SJCRH30 (cell line): ENCODE data around the gene MLPH. TPM values are rescaled to one million over a fixed set of nuclear protein-coding genes. Genes with fewer than 3 reads are reported as not detected.

ENCODE experiments used
- DNase-seq, 2 experiments: peaks; one replicate each; pipeline ENCODE4 v3.0.0-alpha.2; 2015 to 2020
- H3K27ac ChIP-seq: fragments of 250-450 bp; sonication (Bioruptor Pico); 2 replicates; pipeline ENCODE4 v1.5.1; 2020; ENCODE audit warnings: mild to moderate bottlenecking, moderate library complexity
- H3K27me3 ChIP-seq: fragments of 250-450 bp; sonication (Bioruptor Pico); 2 replicates; pipeline ENCODE4 v1.5.1; 2020; ENCODE audit warnings: mild to moderate bottlenecking, moderate library complexity
- H3K36me3 ChIP-seq: fragments of 250-450 bp; sonication (Bioruptor Pico); 2 replicates; pipeline ENCODE4 v1.5.1; 2020; ENCODE audit warnings: mild to moderate bottlenecking, moderate library complexity
- H3K4me1 ChIP-seq: fragments of 250-450 bp; sonication (Bioruptor Pico); 2 replicates; pipeline ENCODE4 v1.5.1; 2020; ENCODE audit warnings: mild to moderate bottlenecking, moderate library complexity
- H3K4me3 ChIP-seq: fragments of 250-450 bp; sonication (Bioruptor Pico); 2 replicates; pipeline ENCODE4 v1.5.1; 2020; ENCODE audit warnings: mild to moderate bottlenecking, moderate library complexity
- H3K9me3 ChIP-seq: fragments of 250-450 bp; sonication (Bioruptor Pico); replicated peaks from 2 replicates; pipeline ENCODE4 v1.5.1; 2020; ENCODE audit warnings: mild to moderate bottlenecking, moderate library complexity
- total RNA-seq: library from RNA; depleted of rRNA; stranded (reverse); fragments of >200 nt; shearing (Covaris generic); gene quantifications from 2 replicates; pipeline ENCODE4 v1.2.3, GENCODE V29; 2014

The MLPH gene
- total RNA-seq, 1 experiment from 2014 or later, result 0.14 TPM

- Histone ChIP-seq H3K9me3 (no peaks in the 10 kb centered on the region), H3K4me3 (no peak overlapping the region), H3K36me3 (no peaks in the 10 kb centered on the region), H3K4me1 (no peaks in the 10 kb centered on the region), H3K27me3 (peaks cover under 1% of the 10 kb centered on the region; the same call in 1 of the 2 replicates), H3K27ac (no peak overlapping the region)
- DNase-seq, result no peak
Measured at GRCh38 chr2:237524631-237525030, 37.6 kb downstream of the MLPH start.

GRCh38 chr2:237525559-237526157, 38.6 kb downstream of the MLPH start:
- Histone ChIP-seq H3K27me3 (no peaks in the 10 kb centered on the region; the same call in 1 of the 2 replicates), H3K9me3 (no peaks in the 10 kb centered on the region), H3K4me3 (no peak overlapping the region), H3K36me3 (no peaks in the 10 kb centered on the region), H3K4me1 (no peaks in the 10 kb centered on the region), H3K27ac (no peak overlapping the region)
- DNase-seq, result no peak

DNA sequence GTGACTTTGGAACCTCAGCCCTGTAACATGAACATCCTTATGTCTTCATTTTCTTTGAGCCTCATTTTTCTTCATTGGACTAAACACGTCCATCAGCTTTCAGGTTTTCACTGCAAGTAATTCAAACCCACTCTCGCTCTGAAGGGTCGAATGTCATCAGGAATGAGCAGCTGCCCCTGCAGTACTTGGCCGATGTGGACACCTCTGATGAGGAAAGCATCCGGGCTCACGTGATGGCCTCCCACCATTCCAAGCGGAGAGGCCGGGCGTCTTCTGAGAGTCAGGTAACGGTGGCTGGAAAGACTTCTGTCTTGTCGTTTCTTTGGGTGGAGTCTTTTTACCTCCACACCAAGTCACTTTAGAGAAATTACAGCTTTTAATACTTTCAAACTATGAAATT, 40.2 kb downstream of the MLPH start:
- H3K36me3 ChIP-seq, result no peaks in the 10 kb centered on the region
- H3K27ac ChIP-seq, result no peak overlapping the region
- peaks cover 2% of the 10 kb centered on the region; the same call in 1 of the 2 replicates for H3K27me3 ChIP-seq

DNA sequence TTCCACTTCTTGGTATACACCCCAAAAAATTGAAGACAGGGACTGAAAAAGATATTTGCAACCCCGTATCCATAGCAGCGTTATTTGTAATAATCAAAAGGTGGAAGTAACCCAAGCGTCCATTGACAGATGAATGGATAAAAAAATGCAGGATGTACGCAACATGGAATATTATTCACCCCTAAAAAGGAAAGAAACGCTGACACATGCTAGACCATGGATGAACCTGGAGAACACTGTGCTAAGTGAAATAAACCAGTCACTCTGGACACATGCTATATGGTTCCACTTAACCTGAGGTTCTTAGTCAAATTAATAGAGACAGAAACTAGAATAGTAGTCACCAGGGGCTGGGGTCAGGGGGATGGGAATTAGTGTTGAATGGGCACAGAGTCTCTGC, 40.7 kb downstream of the MLPH start:
- H3K27ac ChIP-seq, result no peak overlapping the region
- H3K9me3 ChIP-seq, result no peaks in the 10 kb centered on the region
- peaks cover 3% of the 10 kb centered on the region; the same call in 1 of the 2 replicates for H3K27me3 ChIP-seq
- H3K4me1 ChIP-seq, result no peaks in the 10 kb centered on the region
- DNase-seq, result no peak
- H3K4me3 ChIP-seq, result no peak overlapping the region
- no peaks in the 10 kb centered on the region for H3K36me3 ChIP-seq

More for the DNA sequence above, 40.2 kb downstream of the MLPH start:
- H3K9me3 ChIP-seq, result no peaks in the 10 kb centered on the region
- H3K4me1 ChIP-seq, result no peaks in the 10 kb centered on the region
- DNase-seq, result no peak
- no peak overlapping the region for H3K4me3 ChIP-seq

GRCh38 chr2:237529452-237530402, 42.7 kb downstream of the MLPH start:
- Histone ChIP-seq H3K27me3 (peaks cover 8% of the 10 kb centered on the region; the same call in 1 of the 2 replicates), H3K27ac (no peak overlapping the region), H3K36me3 (no peaks in the 10 kb centered on the region), H3K4me1 (no peaks in the 10 kb centered on the region), H3K4me3 (no peak overlapping the region), H3K9me3 (no peaks in the 10 kb centered on the region)
- no peak for DNase-seq

- H3K27ac ChIP-seq, result no peak overlapping the region
- 0 out of 2 replicates have a peak, but pooled peaks cover 8% of the 10 kb centered on the region for H3K27me3 ChIP-seq
- no peaks in the 10 kb centered on the region for H3K4me1 ChIP-seq
- no peaks in the 10 kb centered on the region for H3K9me3 ChIP-seq
- no peaks in the 10 kb centered on the region for H3K36me3 ChIP-seq
- DNase-seq, result no peak
- H3K4me3 ChIP-seq, result no peak overlapping the region
Measured at GRCh38 chr2:237530472-237531433, 43.7 kb downstream of the MLPH start.

- Histone ChIP-seq H3K4me3 (no peak overlapping the region), H3K4me1 (no peaks in the 10 kb centered on the region), H3K36me3 (no peaks in the 10 kb centered on the region), H3K9me3 (no peaks in the 10 kb centered on the region), H3K27ac (no peak overlapping the region), H3K27me3 (0 out of 2 replicates have a peak, but pooled peaks cover 8% of the 10 kb centered on the region)
- DNase-seq, result no peak
Measured at GRCh38 chr2:237532160-237532559, 45.1 kb downstream of the MLPH start.

DNA sequence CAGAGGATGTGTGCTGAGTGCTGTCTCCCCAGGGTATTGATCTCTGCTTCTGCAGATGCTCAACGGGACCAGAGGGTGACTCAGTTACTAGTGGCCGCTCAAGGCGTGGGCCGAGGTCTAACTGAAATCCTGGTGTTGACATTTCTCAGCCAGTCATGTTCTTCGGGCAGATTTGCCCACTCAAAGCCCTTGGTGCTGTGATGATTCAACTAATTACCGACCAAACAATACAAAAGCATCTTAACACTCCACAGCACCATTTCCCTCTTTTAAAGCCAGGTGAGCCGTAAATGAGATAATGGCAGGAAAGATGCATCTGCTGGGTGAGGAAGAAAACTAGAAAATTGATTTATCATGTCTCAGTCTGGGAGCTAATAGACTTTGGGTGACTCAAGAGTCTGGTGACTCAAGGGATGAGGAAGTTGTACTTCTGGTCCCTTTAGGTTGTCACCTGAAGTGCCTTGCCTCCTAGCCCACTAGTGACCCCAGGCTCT, 46.7 kb downstream of the MLPH start:
- Histone ChIP-seq H3K4me3 (no peak overlapping the region), H3K4me1 (no peaks in the 10 kb centered on the region)
- no peak for DNase-seq

DNA sequence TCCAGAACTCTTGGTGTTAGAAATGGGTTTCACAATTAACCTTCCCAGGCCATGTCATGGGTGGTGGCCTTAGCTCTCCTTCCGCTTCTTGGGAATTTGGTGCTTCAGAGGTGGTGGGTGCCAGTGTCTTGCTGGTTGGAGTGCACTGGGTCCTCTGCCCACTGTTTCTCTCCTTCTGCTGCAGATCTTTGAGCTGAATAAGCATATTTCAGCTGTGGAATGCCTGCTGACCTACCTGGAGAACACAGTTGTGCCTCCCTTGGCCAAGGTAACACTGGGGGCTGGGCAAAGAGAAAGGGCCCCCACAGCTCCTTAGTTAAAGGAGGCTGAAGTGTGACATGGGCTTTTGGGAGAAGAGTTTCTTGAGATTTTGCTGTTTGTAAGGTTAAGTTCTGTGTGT, 47.3 kb downstream of the MLPH start:
- Histone ChIP-seq H3K4me3 (no peak overlapping the region), H3K9me3 (no peaks in the 10 kb centered on the region), H3K36me3 (no peaks in the 10 kb centered on the region), H3K4me1 (no peaks in the 10 kb centered on the region), H3K27me3 (peaks cover 8% of the 10 kb centered on the region; the same call in 1 of the 2 replicates), H3K27ac (no peak overlapping the region)
- DNase-seq, result no peak

More for the DNA sequence above, 46.7 kb downstream of the MLPH start:
- Histone ChIP-seq H3K9me3 (no peaks in the 10 kb centered on the region), H3K27me3 (0 out of 2 replicates have a peak, but pooled peaks cover 8% of the 10 kb centered on the region), H3K36me3 (no peaks in the 10 kb centered on the region), H3K27ac (no peak overlapping the region)

GRCh38 chr2:237535385-237536082, 48.5 kb downstream of the MLPH start:
- Histone ChIP-seq H3K4me1 (no peaks in the 10 kb centered on the region), H3K9me3 (no peaks in the 10 kb centered on the region), H3K36me3 (no peaks in the 10 kb centered on the region), H3K4me3 (no peak overlapping the region), H3K27ac (no peak overlapping the region), H3K27me3 (peaks cover 8% of the 10 kb centered on the region; the same call in 1 of the 2 replicates)
- no peak for DNase-seq

- Histone ChIP-seq H3K36me3 (no peaks in the 10 kb centered on the region), H3K9me3 (no peaks in the 10 kb centered on the region), H3K4me3 (no peak overlapping the region), H3K27me3 (peaks cover 8% of the 10 kb centered on the region; the same call in 1 of the 2 replicates), H3K4me1 (peaks cover 2% of the 10 kb centered on the region; the same call in 1 of the 2 replicates), H3K27ac (no peak overlapping the region)
- DNase-seq, result no peak
Measured at GRCh38 chr2:237536083-237536415, 49.0 kb downstream of the MLPH start.

DNA sequence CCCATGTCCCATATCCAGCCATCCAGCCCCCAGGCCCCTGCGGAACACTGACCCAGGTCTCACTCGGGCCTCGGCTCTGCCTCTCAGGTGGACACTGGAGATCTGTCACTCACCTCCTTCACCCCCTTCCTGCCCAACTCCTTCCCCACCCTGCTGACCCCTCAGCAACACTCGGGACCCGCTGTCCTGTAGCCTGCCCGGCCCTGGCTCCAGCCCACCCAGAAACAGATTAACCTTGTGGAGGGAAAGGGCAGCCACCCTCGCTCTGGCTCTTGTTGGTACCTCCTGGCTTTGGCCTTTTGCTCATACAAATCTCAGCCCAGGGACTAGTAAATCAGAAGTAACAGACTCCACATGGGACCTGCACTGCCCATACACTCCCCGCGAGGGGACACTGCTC, 49.6 kb downstream of the MLPH start:
- H3K36me3 ChIP-seq, result no peaks in the 10 kb centered on the region
- DNase-seq, result no peak
- H3K4me1 ChIP-seq, result peaks cover 2% of the 10 kb centered on the region; the same call in 1 of the 2 replicates
- no peak overlapping the region for H3K4me3 ChIP-seq
- peaks cover 8% of the 10 kb centered on the region; the same call in 1 of the 2 replicates for H3K27me3 ChIP-seq
- H3K9me3 ChIP-seq, result no peaks in the 10 kb centered on the region
- H3K27ac ChIP-seq, result no peak overlapping the region

- Histone ChIP-seq H3K27ac (no peak overlapping the region), H3K4me3 (no peak overlapping the region), H3K9me3 (no peaks in the 10 kb centered on the region), H3K4me1 (peaks cover 2% of the 10 kb centered on the region; the same call in 1 of the 2 replicates), H3K36me3 (no peaks in the 10 kb centered on the region), H3K27me3 (peaks cover 5% of the 10 kb centered on the region; the same call in 1 of the 2 replicates)
- no peak for DNase-seq
Measured at GRCh38 chr2:237538001-237538720, 51.1 kb downstream of the MLPH start.
